Measurements from ENCODE around the gene USE1.

The USE1 gene

DNA sequence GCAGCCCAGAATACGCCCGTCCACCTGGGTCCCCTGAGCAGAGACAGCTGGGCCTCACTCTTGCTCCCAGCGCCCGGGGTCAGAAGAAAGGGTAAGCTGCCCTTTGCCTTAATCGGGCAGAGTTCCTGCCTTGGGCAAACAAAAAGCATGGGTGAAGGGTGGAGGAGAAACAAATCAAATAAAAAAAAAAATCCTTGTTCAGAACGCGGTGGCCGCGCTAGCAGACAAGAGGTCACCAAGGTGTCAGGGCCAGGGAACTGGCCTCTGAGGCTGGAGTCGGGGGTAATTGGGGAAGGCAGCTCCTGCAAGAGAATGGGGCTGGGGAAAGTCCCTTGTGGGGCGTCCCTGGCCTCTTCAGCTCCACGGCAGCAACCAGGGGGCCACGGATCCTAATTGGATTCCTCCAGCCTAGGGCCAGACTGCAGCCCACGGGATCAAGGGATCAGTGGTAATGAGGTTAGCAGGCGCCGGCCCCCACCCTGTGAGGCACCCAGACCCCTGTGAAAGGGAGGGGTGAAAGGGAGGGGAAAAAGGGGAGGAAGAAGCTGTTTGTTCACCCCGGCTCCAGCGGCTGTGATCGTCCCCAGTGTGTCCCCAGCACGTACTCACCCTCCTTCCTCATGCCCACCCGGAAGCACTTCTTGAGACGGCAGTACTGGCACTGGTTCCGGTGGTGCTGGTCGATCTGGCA, 25.1 kb downstream of the USE1 start:
- Histone ChIP-seq H3K27me3 (replicated peaks; ENCODE audit: control insufficient read depth, insufficient read depth, low read length) (no peaks in the 10 kb centered on the region), H3K4me3 (replicated peaks; ENCODE audit: low read depth, low read length) (no peak overlapping the region), H3K36me3 (ENCODE audit: control insufficient read depth, insufficient read depth, low read length) (no peaks in the 10 kb centered on the region)
- no peak for DNase-seq (ENCODE audit: extremely low read depth, insufficient read length)
- TF ChIP-seq CTCF (IDR thresholded peaks at IDR 0.05; ENCODE audit: insufficient read depth, low read length, poor library complexity, severe bottlenecking), result no peak

GRCh38 chr19:17240826-17241399, 25.8 kb downstream of the USE1 start:
- H3K36me3 ChIP-seq (ENCODE audit: control insufficient read depth, insufficient read depth, low read length), result no peaks in the 10 kb centered on the region
- H3K4me3 ChIP-seq (replicated peaks; ENCODE audit: low read depth, low read length), result no peak overlapping the region
- H3K27me3 ChIP-seq (replicated peaks; ENCODE audit: control insufficient read depth, insufficient read depth, low read length), result no peaks in the 10 kb centered on the region
- TF ChIP-seq CTCF (IDR thresholded peaks at IDR 0.05; ENCODE audit: insufficient read depth, low read length, poor library complexity, severe bottlenecking), result no peak
- no peak for DNase-seq (ENCODE audit: extremely low read depth, insufficient read length)

DNA sequence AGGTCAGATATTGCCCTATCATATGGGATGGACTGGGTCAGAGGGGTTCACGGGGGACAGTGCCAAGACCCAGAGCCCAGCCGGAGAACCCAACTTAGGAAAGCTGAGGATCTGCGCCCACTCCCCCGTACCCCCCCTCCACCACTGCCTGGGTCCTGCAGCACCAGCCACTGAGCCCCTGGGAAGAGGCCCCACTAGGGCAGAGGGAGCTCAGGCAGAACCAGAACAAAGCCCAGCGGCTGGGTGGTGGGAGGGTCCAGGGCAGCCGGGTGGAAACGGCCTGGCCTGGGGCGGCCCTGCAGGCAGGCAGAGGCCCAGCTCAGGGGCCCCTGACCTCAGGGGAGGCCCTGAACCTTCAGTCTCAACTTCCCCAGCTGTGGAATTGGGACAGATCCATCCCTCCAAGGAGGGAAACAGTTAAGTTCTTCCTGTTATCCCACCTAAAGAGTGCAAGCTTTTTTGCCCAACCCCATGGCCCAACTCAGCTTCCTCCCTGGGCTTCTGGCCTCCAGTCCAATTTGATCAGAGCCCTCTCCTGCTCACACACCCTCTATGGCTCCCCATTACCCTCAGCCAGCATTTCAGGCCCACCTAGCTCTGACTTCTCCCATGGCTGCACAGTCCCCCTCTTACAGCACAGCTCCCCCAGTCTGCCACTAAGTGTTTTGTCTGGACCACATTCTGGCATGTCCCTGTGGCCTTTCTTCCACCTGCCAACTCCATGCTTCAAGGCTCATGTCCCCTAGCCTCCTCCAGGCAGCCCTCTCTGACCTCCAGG, 27.5 kb downstream of the USE1 start:
- H3K27me3 ChIP-seq (replicated peaks; ENCODE audit: control insufficient read depth, insufficient read depth, low read length), result no peaks in the 10 kb centered on the region
- DNase-seq (ENCODE audit: extremely low read depth, insufficient read length), result no peak
- H3K4me3 ChIP-seq (replicated peaks; ENCODE audit: low read depth, low read length), result no peak overlapping the region
- no peak for TF ChIP-seq CTCF (IDR thresholded peaks at IDR 0.05; ENCODE audit: insufficient read depth, low read length, poor library complexity, severe bottlenecking)
- H3K36me3 ChIP-seq (ENCODE audit: control insufficient read depth, insufficient read depth, low read length), result no peaks in the 10 kb centered on the region

DNA sequence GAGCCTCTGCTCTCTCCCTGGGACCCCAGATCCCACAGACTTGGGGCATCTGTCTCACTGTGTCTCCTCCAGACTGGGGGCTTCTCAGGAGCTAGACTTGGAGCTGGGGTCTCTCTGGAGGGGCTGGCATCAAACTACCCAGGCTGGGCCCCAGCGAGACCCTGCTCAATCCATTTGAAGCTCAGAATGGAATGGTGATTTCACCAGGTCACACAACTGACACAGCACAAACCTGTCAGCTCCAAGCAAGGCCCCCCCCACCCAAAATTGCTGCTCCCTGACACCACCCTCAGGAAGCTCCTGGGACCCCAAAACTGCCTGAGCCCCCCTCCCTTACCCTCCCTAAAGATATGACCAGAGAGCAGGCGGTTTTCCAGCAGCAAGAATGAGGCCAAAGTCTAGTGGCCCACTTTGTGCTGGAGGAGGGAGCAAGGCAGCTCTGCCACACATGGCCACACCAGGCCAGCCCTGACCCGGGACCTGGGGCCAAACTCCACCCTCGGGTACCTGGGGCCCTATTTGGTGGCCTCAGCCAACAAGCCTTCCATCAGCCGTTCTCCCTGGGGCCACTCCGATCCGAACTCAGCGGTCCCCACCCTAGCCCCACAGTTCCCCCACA, 28.2 kb downstream of the USE1 start:
- H3K36me3 ChIP-seq (ENCODE audit: control insufficient read depth, insufficient read depth, low read length), result no peaks in the 10 kb centered on the region
- peak overlapping the region; percentile 73 for H3K4me3 ChIP-seq (replicated peaks; ENCODE audit: low read depth, low read length)
- H3K27me3 ChIP-seq (replicated peaks; ENCODE audit: control insufficient read depth, insufficient read depth, low read length), result no peaks in the 10 kb centered on the region
- DNase-seq (ENCODE audit: extremely low read depth, insufficient read length), result no peak
- no peak for TF ChIP-seq CTCF (IDR thresholded peaks at IDR 0.05; ENCODE audit: insufficient read depth, low read length, poor library complexity, severe bottlenecking)

DNA sequence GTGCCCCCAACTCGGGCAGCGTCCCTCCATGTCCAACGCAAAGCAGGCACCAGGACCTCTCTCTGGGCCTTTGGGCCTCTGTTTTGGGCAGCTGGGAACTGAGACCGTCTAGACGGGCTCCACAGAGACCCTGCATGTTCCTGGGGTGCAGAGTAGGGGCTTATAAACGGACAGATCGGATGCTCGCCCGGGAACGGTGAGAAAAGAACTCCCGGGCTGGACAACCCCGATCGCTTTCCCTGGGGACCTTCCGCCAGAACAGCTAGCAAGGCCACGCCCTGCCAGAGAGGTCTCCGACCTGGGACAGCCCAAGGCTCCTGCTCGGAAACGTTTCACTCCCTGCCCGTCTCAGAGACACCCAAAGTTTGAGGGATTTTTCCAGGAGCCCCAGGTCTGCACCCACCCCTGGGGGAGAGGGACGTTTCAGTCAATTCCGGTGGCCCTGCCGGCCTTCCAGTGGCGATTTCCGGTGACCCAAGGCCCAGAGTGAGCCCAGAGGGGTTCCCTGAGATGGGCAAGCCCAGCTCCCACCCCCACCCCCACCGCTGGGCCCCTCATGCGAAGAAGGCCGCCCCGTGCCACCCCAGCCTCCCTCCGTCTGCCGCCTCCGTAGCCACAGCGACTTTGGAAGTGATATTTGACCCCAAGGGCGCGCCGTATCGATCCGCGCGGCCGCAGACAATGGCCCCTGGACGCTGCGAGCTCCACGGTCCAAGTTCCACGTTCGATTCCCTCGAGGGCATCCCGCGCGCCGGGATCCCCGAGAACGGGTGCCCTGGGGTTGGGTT, 28.9 kb downstream of the USE1 start:
- Histone ChIP-seq H3K27me3 (replicated peaks; ENCODE audit: control insufficient read depth, insufficient read depth, low read length) (no peaks in the 10 kb centered on the region), H3K36me3 (ENCODE audit: control insufficient read depth, insufficient read depth, low read length) (no peaks in the 10 kb centered on the region), H3K4me3 (replicated peaks; ENCODE audit: low read depth, low read length) (peak overlapping the region; percentile 73)
- no peak for DNase-seq (ENCODE audit: extremely low read depth, insufficient read length)
- TF ChIP-seq CTCF (IDR thresholded peaks at IDR 0.05; ENCODE audit: insufficient read depth, low read length, poor library complexity, severe bottlenecking), result no peak

Data from GM06990 (cell line).